ENCODE measurements around the gene POLD1.
"Not testable (repeated sequence)": the region's sequence is repeated elsewhere in the genome, so short reads cannot be mapped to it uniquely, and the experiment has no call there.

POLD1 gene

DNA sequence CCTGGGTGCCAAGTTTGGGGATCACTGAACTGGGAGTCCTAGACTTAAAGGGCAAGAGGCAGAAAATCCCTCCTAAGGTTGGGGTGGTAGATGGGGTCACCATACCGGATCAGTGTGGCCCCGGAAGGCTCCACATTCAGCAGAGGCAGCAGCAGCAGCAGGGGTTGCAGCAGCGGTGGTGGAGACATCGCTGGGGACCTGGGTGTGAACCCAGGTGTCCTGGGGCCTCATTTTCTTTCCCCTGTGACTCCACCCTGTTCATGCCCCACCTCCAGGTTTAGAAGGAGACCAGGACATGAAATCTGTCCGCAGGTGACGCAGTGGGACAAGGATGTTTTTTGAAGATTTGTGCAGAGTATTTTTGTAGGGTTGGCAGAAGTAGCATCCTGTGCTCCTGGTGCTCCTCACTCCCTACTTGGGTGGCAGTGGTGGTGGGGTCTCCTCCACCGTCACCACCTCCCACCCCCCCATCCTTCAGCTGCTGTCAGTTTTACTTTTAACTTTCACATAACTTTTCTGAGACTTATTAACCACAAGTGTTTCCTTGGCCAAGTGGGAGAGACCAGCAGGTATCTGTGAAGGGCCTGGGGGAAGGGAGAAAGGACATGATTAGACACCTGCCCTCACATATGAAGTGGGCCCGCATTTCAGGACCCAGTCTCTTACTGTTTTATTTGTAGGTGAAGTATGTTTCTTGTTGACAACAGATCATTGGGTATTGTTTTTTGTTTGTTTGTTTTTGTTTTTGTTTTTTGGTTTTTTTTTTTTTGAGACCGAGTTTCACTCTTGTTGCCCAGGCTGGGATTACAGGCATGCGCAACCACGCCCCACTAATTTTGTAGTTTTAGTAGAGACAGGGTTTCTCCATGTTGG lies 18.5 kb upstream of the POLD1 start, which contains the start of gene NAPSA:
NAPSA (minus strand) TSS at position 206 of the 873 bp plus-strand sequence; CDS start at position 188, 18 bp downstream.
- no peak for DNase-seq (ENCODE audit: low read depth)

DNA sequence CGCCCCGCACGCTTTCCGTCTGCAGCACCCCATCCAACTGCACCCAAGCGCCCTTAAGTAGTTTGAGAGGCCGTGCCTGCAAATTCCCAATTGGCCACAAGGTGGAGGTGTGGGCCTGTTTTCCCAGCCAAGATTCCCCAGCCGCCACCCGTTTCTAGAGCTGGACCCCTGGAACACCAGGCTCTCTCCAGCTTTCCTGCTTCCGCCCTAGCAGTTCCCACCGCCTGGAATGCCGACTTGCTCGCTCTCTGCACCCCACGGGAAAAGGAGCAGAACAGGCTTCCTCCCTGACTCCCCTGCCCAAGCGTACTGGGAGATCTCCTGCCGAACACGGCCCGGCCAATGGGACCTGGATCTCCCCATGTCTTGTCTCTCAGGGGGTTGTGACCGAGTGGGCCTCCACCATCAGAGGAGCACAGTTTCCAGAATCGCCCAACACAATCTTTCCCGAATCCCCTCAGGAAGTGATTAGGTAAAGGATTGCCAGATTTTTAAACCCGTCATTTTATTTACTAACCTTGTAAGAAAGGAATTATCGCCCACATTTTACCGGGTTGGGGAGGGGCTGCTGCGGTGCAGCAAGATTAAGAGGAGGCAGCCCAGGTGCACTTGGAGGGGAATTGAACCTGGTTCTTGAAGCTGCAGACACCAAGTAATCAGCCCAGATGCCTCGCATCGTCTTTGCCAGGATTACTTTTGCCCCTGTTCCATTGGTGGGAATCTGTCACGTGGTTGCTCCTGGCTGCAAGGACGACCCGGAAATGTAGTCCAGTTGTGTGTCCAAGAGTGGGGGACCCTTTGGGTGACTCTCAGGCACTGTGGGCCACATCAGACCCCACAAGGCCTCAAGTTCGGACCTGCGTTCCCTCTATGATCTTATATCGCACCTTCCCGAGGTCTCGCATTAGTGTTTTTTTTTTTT lies 15.2 kb upstream of the POLD1 start:
- DNase-seq (ENCODE audit: low read depth): peak; percentile 75

DNA sequence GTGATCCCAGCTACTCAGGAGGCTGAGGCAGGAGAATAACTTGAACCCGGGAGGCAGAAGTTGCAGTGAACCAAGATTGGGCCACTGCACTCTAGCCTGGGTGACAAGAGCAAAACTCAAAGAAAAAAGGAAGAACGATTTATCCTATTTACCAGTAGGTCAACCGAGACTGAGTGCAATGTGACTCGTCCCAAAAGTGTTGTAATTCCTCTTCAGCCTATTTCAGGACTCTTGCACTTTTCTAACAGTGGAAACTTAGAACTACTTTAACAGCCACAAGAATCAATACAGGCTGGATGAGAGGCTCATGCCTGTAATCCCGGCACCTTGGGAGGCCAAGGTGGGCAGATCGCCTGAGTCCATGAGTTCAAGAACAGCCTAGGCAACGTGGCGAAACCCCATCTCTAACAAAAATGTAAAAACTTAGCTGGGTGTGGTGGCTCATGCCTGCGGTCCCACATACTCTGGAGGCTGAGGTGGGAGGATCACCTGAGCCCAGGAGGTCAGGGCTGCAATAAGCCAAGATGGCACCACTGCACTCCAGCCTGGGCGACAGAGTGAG lies 12.2 kb upstream of the POLD1 start:
- DNase-seq (ENCODE audit: low read depth): no peak

DNA sequence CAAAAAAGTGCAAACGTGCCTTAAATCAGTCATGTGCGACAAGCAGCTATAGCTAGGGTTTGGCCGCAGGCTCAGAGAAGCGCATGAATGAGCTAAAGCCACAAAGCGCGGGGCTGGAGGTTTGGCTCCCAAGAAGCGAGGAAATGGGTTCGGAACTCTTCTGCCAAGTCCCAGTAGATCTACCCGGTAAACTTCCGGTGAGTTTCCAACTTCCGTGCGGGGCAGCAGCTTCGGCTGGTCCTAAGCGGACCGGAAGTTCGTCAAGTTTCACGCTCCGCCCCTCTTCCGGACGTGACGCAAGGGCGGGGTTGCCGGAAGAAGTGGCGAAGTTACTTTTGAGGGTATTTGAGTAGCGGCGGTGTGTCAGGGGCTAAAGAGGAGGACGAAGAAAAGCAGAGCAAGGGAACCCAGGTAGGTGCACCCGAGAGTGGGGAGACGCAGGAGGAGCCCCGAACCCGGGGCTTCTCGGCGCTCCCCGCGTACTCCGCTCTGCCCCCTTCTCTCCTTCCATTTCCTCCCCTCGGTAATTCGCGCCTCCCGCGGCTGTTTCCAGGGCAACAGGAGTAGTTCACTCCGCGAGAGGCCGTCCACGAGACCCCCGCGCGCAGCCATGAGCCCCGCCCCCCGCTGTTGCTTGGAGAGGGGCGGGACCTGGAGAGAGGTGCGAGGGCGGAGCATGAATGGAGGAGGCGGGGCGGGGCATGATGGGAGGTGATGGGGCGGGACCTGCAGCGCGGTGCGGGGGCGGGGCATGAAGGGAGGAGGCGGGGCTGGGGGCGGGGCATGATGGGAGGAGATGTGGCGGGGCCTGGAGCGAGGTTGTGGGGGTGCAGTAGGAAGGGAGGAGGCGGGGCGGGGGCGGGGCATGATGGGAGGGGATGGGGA lies 7.7 kb upstream of the POLD1 start, which contains the start of gene NR1H2:
NR1H2 (plus strand) TSS at position 292 of the 885 bp plus-strand sequence. CDS start 1,149 bp downstream, outside the sequence.
- DNase-seq (ENCODE audit: low read depth): peak; percentile 90

DNA sequence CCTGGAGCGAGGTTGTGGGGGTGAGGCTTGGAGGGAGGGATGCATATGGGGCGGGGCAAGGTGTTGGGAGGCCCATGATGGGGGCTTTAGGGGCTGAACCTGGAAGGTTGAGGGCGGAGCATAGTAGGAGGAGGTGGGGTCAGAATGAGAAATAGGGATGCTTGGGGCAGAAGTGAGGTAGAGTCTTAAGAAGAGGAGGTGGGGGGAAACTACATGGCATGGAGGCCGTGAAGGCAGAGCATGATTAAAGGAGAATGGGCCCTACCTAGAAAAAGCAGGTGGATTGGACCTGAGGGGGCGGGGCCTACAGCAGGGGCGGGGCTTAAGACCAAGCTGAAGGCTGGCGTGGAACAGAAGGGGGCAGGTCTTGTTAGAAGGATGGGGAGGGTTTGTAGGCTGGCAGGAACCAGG lies 7.1 kb upstream of the POLD1 start:
- no peak for DNase-seq (ENCODE audit: low read depth)

DNA sequence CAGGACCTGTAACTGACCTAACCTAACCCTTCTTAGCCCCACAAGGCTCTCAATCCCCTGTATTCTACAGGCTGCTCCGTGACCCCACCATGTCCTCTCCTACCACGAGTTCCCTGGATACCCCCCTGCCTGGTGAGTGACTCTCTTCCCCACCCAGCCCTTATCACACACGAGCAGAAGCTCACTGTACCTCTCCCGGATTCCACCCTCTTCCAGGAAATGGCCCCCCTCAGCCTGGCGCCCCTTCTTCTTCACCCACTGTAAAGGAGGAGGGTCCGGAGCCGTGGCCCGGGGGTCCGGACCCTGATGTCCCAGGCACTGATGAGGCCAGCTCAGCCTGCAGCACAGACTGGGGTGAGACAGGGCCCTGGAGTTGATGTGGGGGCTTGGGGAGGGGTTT lies 6.6 kb upstream of the POLD1 start:
- no peak for DNase-seq (ENCODE audit: low read depth)

DNA sequence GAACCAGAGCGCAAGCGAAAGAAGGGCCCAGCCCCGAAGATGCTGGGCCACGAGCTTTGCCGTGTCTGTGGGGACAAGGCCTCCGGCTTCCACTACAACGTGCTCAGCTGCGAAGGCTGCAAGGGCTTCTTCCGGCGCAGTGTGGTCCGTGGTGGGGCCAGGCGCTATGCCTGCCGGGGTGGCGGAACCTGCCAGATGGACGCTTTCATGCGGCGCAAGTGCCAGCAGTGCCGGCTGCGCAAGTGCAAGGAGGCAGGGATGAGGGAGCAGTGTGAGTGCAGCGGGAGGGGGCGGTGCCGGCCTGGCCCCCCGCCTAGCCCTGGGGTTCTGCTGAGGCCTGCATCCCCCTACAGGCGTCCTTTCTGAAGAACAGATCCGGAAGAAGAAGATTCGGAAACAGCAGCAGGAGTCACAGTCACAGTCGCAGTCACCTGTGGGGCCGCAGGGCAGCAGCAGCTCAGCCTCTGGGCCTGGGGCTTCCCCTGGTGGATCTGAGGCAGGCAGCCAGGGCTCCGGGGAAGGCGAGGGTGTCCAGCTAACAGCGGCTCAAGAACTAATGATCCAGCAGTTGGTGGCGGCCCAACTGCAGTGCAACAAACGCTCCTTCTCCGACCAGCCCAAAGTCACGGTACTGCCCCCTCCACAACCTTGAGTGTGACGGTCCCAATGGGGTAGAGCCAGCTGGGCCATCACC lies 5.8 kb upstream of the POLD1 start:
- no peak for DNase-seq (ENCODE audit: low read depth)

DNA sequence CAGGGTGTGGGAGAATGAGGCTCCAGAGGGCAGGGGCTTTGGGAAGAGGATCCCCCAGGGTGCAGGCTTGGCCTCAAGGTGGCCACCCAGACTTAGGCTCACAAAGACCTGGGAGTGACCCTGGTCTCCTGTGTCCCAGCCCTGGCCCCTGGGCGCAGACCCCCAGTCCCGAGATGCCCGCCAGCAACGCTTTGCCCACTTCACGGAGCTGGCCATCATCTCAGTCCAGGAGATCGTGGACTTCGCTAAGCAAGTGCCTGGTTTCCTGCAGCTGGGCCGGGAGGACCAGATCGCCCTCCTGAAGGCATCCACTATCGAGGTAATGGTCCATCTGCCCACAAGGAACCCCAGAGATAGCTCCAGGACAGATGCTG lies 5.3 kb upstream of the POLD1 start:
- DNase-seq (ENCODE audit: low read depth): no peak

DNA sequence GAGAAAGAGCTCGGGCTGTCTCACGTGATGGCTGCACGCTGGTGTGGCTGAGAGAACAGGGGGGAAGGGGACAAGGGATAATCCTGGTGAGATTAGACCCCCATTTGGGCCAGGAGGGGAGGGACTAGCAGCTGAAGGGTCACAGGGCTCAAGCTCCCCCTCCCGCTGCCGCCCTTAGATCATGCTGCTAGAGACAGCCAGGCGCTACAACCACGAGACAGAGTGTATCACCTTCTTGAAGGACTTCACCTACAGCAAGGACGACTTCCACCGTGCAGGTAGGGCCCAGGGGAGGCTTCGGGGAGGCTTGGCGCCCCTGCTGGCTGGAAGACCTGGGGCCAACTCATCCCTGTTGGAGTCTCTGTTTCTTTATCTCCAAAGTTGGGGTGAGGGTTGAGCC lies 4.5 kb upstream of the POLD1 start:
- no peak for DNase-seq (ENCODE audit: low read depth)

DNA sequence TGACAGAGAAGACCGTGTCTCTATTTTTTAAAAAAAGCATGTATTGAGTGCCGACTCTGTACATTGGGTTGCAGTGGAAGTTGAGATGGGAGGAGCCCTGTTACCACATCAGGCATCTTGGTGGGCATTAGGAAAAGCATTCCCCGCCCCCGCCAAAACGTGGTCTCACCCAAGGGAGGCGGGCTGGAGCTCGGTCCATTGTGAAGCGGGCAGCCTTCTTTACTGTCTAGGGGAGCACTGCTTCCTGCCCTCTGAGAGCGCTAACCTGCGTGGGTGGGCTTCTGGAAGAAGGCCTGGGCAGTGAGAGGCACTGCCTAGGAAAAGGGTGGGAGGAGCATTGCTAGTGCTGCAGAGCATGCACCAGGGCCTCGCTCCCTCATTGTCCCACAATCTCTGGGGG lies 4.0 kb upstream of the POLD1 start:
- DNase-seq (ENCODE audit: low read depth): no peak

DNA sequence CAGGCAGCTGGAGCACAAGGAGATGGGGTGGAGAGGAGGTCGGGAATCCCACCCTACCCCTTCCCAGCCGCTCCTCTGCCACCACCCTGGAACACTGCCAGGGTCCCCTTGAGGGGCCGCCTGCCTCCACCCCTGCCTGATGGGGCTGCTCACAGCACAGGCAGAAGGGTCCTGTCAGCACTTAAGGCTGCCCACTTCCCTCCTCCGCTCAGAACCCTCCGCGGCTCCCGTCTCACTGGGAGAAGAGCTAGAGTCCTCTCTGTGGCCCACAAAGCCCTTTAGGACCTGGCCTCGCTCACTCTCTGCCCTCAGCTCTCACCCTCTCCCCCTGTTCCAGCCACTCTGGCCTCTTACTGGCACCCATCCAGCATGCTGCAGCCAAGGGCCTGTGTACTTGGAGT lies 3.4 kb upstream of the POLD1 start:
- DNase-seq (ENCODE audit: low read depth): no peak

DNA sequence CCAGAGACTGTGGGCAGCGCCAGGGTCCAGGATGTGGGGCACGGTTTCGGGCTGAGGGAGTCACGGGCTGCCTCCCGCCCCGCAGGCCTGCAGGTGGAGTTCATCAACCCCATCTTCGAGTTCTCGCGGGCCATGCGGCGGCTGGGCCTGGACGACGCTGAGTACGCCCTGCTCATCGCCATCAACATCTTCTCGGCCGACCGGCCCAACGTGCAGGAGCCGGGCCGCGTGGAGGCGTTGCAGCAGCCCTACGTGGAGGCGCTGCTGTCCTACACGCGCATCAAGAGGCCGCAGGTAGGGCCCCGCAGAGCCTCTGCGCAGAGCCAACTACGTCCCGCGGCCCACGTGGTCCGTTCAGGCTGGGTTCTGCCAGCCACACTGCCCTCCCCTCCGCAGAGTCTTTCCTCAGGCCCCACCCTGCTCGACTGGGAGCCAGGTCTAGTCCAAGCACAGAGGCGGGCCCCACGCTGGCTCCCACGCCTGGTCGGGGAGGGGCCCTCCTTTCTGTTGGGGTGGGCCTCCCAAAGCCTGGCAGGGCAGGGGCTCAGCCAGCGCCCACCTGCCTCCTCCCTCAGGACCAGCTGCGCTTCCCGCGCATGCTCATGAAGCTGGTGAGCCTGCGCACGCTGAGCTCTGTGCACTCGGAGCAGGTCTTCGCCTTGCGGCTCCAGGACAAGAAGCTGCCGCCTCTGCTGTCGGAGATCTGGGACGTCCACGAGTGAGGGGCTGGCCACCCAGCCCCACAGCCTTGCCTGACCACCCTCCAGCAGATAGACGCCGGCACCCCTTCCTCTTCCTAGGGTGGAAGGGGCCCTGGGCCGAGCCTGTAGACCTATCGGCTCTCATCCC lies 2.0 kb upstream of the POLD1 start:
- no peak for DNase-seq (ENCODE audit: low read depth)

DNA sequence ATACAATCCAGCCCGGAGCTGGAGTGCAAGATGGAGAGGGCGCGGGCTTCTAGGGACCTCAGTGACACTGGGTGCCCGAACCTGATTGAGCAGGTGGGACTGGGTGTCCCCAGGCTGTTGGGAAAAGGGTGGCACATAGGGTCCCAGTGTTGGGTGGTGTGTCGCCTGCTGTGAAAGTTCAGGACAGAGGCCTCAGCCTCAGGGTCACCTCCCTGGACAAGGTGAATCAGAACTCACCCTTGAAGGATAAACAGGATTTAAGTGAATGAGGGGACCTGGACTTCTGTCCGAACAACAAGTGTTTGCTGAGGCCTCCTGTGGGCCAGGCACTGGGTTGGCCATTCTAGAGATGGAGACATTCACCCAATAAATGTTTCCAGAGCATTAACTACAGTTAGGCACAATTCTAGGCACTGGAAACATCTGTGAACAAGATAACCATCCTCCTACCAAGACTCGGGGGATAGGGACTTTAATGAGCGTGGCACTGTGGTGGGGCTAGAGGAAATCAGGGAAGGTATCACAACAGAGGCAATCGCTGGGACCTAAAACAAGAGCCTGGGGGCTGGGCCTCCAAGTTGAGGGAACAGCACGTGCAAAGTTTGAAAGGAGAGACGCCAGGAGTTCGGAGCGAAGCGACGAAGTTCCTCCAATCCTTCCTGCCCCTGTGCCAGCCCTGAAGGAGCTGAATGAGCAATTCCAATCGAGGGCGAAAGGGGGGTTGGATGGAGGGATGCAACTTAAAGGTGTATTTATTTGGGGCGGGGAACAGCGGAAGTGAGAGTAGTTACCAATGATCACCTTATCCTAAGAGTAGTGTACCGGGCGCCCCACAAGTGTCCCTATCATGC lies 921 bp upstream of the POLD1 start:
- no peak for DNase-seq (ENCODE audit: low read depth)

DNA sequence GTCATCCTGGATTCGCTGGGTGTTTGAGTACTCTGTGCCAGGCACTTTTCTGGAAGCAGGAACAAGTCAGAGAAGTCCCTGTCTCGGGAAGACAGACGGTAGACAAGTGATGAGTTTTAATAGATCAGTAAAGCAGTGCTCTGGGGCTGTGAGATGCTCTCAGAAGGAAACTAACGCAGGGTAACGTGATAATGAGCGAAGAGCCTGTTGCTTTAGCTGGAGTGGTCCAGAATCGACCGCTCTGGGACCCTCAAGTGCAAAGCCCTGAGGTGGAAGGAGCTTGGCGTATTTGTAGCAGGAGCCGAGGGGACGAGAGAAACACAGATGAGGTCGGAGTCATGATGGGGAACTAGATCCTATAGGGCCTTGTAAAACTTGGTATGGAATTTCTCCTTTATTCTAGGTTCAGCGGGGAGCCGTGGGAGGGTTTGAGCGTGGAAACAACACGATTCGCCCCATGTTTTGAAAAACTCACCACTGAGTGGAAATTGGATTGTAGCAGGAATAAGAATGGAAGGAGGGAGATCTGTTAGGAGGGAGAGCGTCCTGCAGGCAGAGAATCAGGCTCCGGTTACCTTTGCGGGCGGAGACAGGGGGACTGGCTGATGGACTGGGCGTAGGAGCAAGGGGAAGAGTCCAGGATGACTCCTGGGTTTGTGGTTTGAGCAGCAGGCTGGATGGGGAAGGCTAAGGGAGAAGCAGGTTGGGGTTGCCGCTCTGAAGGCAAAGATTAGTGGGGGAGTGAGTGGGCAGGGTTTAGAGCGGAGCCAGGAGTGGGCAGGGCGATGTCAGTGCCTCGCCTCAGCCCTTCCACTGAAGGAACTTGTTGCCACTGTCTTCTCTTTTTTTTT lies 763 bp downstream of the POLD1 start:
- no peak for DNase-seq (ENCODE audit: low read depth)

DNA sequence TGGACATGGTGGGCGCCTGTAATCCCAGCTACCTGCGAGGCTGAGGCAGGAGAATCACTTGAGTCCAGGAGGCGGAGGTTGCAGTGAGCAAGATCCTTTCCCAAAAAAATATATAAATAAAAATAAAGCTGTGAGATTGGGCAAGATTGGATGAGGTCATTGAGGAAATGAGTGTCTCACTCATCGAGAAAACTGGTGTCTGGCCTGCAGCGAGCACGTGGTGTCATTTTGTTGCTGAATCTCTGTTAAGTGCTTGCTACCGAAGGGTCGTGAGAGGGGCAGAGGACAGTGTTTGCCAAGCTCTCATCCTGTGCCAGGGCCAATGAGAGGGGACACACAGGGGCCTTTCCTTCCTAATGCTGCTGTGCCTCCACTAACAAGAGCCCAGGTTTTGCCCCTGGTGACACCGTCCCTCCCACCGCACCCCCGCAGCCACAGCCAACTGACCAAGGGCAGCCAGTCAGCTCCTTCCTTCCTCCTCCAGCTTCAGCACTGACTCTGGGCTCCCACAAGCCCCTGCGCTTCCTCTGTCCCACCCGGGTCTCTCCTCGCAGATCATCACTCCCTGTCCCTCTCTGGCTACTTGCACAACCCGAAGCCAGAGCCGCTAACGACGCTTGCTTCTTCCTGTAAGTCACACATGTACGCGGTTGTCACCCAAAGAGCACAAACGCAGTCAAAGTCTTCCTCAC lies 3.2 kb downstream of the POLD1 start:
- DNase-seq (ENCODE audit: low read depth): no peak

DNA sequence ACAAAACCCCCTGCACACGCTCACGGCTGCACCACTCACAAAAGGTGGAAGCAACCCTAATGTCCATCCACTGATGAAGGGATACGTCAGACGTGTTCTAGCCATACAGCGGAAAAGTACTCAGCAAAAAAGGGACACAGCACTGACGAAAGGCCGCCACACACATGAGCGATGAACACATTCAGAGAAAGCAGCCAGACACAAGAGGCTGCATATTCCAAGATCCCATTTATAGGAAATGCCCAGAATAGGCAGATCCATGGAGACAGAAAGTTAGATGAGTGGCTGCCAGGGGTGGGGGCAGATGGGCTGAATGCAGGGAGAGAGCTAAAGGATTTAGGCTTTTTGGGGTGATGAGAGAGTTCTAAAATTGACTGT lies 3.7 kb downstream of the POLD1 start:
- DNase-seq (ENCODE audit: low read depth): no peak

DNA sequence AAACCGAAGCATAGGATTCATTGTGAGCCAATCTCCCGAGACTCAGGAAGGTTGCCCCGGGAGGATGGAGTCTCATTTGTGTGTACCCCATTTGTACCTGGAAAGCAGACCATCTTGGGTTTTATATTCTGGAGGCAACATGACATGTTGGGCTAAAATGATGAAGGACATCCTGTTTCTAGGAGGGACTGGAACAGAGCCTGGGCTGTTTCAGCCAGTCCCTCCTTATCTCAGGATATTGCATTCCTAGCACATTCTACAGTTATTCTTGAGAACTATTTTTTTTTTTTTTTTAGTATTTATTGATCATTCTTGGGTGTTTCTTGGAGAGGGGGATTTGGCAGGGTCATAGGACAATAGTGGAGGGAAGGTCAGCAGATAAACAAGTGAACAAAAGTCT lies 6.1 kb downstream of the POLD1 start:
- DNase-seq (ENCODE audit: low read depth): not testable (repeated sequence)
